Ishikawa (cell line): Measurements from ENCODE around the gene ADAMTS4.

Source experiments
- CEBPB ChIP-seq: IDR thresholded peaks from 2 replicates; pipeline ENCODE4 v1.6.1; 2012
- CREB1 ChIP-seq: IDR thresholded peaks from 2 replicates; pipeline ENCODE4 v1.6.1; 2012; ENCODE audit warnings: low read depth
- EGR1 ChIP-seq: IDR thresholded peaks from 2 replicates; pipeline ENCODE4 v1.6.1; 2012
- EP300 ChIP-seq: IDR thresholded peaks from 2 replicates; pipeline ENCODE4 v1.6.1; 2012; ENCODE audit warnings: borderline replicate concordance
- RAD21 ChIP-seq: IDR thresholded peaks from 2 replicates; pipeline ENCODE4 v1.6.1; 2012; ENCODE audit warnings: low read depth

GRCh38 chr1:161226759-161227158, 27.9 kb upstream of the ADAMTS4 start:
- no peak for TF ChIP-seq RAD21
- no peak for TF ChIP-seq CREB1
- no peak for TF ChIP-seq EP300
- TF ChIP-seq EGR1: no peak
- TF ChIP-seq CEBPB: no peak
